GM21786 (cell line): ENCODE results near the gene MS4A15.
A peak's percentile ranks its signal among the peaks of the same experiment; 100 is the strongest.
"Not testable (repeated sequence)": the region's sequence is repeated elsewhere in the genome, so short reads cannot be mapped to it uniquely, and the experiment has no call there.

Experiments used
- ATAC-seq: cut with Tn5 transposase; IDR thresholded peaks from one replicate; pipeline ENCODE4 v1.9.1; 2021; ENCODE audit not compliant: unreplicated experiment

Gene MS4A15

DNA sequence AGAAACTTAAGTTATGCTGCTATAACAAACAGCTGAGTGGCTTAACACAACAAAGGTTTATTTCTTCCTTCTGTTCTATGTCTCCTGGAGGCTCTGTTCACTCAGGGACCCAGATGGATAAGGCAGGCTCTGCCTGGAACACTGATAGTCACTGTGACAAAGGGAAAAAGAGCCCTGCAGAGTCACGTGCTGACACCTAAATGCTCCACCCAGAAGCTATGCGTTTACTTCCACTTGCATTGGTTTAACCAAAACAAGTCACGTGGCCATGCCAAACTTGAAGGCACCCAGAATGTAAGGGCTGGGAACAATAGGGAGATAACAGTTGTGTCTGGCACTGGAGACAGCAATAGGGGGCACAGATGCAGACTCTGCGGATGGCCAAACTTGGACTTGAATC lies 3.4 kb upstream of the MS4A15 start:
- ATAC-seq, result no peak

DNA sequence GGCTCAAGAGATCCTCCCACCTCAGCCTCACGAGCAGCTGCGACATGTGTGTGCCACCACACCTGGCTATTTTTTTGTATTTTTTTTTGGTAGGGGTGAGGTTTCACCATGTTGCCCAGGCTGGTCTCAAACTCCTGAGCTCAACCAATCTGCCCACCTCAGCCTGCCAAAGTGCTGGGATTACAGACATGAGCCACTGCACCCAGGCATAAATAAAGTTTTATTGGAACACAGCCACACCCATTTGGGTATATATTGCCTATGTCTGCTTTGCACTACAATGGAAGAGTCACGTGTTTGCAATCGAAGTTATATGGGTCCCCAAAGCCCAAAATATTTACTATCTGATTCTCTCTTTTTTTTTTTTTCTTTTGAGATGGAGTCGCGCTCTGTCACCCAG lies 1.8 kb upstream of the MS4A15 start:
- ATAC-seq, result no peak

DNA sequence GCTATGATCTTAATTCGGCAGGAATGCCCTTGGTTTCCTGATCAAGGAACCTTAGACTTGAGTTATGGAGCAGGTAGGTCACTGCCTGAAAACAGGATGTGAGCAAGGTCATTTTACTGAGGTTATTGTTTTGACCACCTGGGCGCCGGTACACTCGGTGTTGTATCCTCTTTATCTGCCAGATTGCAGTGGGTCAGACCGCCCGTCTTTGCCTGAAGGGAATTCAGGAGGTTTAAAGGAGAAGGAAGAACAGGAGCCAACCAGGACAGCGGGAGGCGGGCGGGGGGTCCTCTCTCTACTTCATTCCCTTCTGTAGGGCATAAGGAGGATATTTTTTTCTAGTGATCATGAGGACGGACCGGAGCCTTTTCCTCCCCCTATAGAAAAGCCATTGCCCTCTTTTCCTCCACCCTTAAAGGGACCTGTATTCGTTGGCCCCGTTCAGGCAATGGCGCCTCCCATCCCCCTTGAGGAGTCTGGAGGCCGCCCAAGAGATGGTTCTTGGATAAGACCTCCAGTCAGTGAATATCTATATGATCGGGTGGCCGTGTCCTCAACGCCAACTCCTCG lies 649 bp downstream of the MS4A15 start:
- no peak for ATAC-seq

DNA sequence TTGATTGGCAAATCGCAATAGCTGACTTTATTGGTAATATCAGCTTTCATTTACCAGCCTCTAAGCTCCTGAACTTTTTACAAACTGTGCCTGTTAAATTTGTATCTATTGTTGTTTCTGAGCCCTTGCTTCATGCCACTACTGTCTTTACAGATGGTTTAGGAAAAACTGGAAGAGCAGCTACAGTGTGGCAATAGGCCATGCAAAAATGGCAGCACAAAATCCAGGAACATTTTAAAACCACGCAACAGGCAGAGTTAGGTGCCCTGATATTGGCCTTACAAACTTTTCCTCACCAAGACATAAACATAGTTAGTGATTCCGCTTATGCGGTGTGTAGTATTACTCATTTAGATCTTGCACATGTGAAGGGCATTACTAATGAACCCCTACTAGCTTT lies 2.0 kb downstream of the MS4A15 start:
- ATAC-seq, result not testable (repeated sequence)

DNA sequence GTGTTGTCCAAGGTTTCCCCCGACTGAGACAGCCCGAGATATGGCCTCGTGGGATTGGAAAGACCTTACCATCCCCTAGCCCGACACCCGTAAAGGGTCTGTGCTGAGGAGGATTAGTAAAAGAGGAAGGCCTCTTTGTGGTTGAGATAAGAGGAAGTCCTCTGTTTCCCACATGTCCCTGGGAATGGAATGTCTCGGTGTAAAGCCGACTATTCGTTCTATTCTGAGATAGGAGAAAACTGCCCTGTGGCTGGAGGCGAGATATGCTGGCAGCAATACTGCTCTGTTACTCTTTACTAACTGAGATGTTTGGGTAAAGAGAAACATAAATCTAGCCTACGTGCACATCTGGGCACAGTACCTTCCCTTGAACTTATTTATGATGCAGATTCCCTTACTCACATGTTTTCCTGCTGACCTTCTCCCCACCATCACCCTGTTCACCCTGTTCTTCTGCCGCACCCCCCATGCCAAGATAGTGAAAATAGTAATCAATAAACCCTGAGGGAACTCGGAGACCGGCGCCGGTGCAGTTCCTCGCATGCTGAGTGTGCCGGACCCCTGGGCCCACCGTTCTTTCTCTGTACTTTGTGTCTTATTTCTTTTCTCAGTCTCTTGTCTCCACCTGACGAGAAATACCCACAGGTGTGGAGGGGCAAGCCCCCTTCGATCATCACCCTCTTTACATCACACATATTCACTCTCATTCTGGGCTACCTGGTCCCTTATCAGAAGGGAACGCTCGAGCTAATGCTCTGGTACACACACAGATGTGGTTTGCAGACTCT lies 3.0 kb downstream of the MS4A15 start:
- not testable (repeated sequence) for ATAC-seq

DNA sequence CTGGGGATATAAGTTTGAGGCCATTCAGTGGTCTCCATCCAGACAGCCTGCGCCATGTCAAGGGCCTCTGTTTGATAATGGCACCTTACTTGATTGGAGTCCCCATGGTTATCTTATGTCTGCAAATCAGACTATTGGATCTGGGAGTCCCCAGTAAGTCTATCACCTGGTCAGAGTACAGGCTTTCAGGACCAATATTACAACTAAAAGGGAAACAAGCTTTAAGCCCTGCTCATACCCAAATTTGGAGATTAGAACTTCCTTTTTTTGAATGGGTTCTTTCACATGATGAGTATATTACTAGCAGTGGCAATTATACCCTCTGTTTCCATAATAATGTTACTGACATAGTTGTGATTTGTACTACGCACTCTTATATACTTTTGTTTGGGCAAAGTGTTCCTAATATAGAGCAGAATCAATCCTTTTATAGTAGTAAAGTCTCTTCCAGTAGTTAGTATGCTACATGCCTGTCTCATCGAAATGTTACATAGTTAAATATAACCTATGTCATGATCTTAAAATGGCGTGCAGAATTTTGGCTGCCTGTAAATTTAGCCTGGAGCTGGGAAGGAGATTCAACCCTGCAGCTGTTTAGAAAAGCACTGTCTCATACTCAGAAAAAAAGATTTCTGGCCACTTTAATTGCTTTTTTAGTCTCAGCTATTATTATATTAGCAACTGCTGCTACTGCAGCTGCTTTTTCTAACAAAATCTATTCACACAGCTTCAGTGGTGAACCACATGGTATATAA lies 4.9 kb downstream of the MS4A15 start:
- peak; percentile 23 for ATAC-seq

DNA sequence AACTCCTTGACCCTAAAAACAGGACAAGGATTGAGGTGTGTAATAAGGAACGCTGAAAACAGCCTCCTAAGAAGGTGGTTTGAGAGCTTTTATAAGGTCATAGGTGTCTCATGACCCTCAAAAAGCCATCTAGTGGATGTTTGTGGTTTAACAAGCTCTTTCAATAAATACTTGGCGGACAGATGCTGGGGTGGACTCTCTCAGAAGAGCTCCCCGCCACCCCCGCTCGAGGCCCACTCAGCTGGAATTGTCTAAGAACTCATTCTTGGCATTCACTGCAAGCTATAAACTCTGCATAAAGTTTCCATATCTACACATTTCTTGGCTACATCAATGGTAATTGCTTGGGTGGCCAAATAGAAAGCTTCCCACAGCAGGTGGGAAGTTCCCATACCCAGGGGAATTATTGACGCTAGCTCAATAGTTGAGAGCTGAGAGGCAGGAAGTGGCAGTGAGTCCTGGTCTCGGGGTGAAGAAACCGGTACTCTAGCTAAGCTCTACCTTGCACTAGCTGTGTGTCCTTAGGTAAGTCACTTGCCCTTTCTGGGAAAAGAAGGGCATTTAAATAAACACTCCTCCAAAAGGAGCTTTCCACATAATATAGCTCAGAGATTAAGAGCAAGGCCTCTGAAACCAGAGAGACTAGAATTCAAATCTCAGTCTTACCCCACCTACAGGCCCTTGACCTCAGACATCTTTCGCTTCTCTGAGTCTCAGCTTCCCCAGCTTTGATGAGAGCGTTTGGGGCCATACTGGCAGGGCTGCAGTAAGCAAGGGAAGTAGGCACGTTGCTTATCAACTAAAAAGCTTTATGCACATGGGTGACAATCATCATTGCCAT lies 6.4 kb downstream of the MS4A15 start:
- ATAC-seq, result peak; percentile 72

DNA sequence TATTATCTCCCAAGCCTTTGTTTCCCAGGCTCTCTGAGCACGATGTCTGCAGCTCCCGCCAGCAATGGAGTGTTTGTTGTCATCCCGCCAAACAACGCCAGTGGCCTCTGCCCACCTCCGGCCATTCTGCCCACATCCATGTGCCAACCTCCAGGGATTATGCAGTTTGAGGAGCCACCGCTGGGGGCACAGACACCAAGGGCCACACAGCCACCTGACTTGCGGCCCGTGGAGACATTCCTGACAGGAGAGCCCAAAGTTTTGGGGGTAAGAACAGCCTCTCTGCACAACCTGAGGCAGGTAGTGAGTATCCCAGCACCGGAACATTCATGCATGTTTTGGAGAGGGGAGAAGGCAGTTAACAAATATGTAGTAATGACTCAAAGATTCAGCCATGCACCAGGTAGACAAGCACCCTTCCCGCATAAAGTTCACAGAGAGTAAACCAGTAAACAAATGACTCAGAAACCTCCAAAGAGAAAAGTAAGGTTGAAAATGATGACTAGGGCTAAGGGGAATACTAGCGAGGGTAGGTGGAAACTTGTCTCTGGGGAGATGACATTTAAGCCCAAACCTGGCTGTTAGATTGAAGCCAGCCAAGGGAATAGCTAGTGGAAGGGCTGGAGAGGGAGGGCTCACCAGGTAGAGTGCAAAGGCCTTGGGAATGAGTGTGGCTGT lies 7.2 kb downstream of the MS4A15 start:
- peak; percentile 20 for ATAC-seq

DNA sequence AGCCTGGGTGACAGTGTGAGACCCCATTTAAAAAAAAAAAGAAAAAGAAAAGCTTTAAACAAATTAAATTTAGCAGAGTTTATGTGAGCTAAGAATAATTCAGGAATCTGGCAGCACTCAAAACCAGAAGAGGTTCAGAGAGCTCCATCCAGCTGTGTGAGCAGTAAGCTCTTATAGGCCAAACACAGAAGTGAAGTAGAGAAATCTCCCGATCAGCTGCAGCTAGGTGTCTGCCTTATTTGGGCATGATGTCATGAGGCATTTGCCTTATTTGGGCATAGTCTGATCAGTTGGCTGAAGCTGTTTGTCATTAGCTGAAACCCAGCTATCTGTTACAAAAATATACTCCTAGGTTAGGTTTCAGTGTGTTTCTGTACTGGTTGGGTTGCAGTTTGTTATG lies 8.2 kb downstream of the MS4A15 start:
- ATAC-seq, result peak; percentile 32

DNA sequence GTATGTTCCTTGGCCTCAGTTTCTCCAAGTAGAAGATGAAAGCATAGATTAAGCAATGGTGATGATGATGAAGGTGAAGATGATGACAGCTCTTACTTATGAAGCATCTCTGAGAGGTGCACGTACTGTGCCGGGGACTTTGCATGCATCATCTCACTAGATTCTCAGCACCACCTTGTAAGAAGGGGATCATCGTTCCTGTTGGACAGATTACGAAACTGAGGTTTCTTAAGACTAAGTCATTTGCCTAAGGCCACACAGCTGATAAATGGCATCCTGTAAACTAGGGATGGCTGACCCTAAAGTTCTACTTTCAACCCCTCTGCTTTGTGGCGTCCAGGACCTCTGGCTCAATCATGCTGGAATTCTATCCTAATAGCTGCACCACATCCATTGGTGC lies 8.7 kb downstream of the MS4A15 start:
- ATAC-seq, result no peak

DNA sequence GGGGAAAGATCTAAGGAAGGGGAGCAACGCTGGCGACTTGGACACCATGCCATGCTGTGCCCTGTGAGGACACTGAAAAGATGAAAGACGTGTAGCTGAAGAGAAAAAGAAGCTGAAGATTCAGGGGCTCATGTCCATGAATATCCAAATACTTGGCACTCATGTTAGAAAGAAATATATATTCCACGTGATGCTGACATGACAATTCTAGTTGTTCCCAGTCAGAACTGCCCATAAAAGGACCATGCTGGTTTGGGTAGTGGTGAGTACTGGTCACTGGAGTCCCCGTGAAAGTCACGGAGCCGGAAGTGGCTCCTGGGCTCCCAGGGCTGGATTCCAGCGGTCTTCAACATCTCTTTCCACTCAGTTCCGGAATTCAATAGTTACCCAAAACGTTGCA lies 9.9 kb downstream of the MS4A15 start:
- ATAC-seq, result no peak

DNA sequence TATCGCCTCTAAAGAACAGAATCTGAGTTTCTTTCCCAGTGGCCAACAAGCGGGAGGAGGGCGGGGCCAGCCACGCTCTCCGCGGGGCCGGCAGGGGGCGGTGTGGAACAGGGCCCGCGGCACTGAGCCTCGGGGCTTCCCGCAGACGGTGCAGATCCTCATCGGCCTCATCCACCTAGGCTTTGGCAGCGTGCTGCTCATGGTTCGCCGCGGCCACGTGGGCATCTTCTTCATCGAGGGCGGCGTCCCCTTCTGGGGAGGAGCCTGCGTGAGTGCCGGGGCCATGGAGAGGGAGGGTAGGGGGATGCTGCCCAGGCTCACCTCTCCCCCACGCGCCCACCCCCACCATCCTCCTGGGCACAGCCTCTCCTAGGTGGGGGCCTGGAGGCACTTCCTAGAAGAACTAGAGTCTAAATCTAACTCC lies 10.7 kb downstream of the MS4A15 start:
- ATAC-seq, result no peak

DNA sequence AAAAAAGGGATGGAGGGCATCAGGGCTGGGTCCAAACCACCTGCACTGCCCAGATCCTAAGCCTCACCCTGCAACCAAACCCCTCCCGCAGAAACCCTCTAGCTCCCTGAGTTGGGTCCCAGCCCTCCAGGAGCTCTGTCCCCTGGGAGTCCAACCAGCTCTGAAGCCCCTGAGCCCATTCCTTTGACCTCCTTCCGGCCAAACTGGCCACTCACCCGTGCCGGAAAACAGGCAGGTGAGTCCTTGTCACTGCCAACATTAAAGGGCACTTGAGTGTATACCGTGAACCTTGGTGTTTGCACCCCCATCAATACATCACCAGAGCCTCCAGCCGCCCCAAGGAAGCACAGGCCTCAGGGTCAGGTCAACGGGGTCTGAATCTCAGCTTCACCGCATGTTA lies 11.5 kb downstream of the MS4A15 start:
- ATAC-seq, result no peak

DNA sequence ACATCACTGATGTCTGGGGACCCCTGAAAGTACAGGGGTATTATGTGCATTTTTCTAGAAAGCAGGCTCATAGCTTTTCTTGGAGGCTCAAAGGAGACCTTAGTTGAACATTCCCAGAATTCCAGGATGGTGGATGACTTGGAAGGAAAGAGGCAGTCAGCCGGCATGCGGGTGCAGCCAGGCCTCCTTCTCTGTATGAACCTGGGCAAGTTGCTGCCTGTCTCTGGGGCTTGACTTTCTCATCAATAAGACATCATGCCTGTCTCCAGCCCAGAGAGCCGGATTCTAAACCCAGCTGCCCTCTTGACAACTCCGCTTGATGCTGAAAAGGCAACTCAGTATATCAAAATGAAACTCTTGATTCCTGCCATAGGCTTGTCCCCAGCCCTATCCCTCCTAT lies 12.6 kb downstream of the MS4A15 start:
- ATAC-seq, result no peak

DNA sequence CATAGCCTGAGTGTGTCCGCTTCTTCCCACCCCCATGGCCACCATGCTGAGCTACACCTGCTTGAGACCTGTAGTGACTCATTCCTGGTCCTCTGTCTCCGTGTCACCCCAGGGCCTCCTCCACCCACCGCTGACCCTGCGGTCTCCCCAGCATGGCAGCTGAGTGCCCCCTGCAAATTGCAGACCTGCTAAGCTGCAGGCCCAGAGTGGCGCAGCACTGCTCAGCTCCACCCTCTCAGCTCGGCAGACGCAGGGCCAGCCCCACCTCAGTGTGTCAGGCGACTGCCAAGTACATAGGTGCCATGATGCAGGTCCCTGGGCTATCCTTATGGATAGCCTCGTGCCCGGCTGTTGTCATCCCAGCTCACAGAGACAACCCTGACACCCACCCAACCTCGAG lies 13.1 kb downstream of the MS4A15 start:
- no peak for ATAC-seq

DNA sequence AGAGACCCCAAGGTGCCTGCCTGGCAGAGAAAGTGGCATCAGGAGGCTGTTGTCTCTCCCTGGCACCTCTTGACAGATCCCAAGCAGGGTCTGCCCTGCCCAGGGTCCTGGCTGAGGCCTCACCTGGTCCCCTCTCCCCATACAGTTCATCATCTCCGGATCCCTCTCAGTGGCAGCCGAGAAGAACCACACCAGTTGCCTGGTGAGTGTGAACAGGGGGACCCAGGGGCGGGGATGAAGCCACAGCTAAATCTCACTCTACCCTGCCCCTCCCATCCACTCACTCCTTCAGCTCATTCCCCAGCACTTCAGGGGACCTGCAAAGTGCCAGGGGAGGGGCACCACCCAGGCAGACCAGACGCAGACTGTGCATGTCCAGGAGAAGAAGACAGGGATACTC lies 14.5 kb downstream of the MS4A15 start:
- ATAC-seq, result no peak

DNA sequence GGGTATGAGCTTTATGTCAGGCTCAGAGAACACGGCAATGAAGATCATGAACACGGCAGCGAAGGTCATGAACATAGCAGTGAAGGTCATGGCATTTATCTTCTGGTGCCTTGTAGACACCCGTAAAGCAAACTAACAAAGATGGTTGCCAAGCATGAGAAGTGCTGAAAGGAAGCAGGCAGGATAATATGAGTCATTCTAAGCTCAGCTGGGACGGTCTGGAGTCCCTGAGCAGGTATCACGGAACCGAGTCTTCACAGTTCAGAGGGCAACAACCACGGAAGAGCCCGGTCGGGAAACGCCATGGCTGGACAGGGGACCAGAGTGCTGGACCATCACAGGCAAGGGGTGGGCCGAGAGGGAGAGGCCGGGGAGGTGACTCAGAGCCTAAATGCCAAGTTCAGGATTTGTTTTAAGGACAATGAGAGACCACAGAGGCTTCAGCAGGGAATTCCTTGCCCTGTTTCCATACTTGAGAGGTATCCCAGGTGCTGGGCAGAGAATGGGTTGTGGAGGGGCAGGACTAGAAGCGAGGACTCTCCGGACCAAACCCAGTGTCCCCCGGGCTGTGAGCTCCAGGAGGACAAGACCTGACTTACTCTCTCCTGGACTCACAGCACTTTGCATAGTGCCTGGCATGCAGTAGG lies 15.3 kb downstream of the MS4A15 start:
- no peak for ATAC-seq

DNA sequence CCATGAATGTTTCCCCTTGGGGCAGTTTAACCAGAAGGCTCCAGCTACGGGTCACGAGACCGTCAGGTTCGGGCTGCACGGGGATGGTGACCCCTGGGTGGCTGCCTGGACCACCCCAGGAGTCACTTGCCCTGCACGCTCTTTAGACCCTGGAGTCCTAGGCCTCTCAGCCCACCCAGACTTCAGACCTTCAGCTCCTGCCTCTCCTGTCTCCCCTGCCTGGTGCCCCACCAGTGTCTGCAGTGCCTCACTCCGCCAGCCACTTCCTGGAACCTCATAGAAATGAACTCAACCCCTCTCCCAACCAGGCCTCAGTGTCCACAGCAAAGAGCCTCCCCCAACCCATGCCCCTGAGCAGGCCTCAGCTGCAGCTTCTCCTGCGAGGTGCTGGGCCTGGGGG lies 16.0 kb downstream of the MS4A15 start:
- no peak for ATAC-seq

DNA sequence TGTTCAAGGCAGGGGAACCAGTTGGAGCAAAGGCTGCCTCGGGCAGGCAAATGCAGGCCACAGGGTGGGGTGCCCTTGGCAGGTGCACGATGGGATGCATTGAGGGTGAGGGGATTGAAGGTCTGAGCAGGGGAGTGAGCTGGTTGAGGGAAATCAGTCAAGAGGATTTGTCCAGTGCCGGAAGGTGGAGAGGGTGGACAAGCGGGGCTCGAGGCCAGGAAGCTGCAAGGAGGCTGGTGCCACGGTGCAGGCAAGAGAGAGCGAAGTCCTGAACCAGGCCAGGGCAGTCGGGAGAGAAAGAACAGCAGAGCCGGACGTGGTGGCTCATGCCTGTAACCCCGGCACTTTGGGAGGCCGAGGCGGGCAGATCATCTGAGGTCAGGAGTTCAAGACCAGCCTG lies 18.1 kb downstream of the MS4A15 start:
- no peak for ATAC-seq

DNA sequence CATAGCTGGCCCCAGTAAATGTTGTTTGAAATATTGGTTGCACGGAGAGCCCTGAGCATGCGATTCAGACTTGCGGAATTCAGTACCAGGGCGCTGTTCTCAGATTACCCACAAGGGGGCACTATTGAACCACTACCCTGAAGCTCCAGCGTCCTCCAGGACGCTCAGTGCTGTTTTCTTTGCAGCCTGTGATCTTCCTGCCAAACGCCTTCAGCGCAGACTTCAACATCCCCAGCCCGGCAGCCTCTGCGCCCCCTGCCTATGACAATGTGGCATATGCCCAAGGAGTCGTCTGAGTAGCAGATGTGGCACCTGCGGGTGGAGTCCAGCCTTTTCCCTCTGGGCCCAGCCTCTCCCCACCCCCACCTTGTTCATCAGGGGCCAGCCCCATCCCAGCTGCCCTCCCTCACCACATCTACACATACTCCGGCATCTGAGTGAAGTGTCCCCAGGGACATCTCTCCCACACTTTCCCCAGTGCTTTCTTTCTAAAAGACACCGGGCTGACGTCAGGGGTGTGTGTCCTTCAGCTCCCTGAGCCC lies 18.8 kb downstream of the MS4A15 start:
- ATAC-seq, result peak; percentile 85
